ENCODE data around the gene TRPM8. TPM values are rescaled to one million over a fixed set of nuclear protein-coding genes. Genes with fewer than 3 reads are reported as not detected.

TRPM8 gene
- polyA plus RNA-seq, 1 experiment: 0.11 TPM

- no peak overlapping the region for H3K4me3 ChIP-seq (ENCODE audit: low read depth, low read length)
- H3K27ac ChIP-seq (ENCODE audit: low read depth, low read length): no peak overlapping the region
- ChIA-PET POLR2A (no interaction called here), CTCF (no interaction called here)
- TF ChIP-seq, protein P1, sequence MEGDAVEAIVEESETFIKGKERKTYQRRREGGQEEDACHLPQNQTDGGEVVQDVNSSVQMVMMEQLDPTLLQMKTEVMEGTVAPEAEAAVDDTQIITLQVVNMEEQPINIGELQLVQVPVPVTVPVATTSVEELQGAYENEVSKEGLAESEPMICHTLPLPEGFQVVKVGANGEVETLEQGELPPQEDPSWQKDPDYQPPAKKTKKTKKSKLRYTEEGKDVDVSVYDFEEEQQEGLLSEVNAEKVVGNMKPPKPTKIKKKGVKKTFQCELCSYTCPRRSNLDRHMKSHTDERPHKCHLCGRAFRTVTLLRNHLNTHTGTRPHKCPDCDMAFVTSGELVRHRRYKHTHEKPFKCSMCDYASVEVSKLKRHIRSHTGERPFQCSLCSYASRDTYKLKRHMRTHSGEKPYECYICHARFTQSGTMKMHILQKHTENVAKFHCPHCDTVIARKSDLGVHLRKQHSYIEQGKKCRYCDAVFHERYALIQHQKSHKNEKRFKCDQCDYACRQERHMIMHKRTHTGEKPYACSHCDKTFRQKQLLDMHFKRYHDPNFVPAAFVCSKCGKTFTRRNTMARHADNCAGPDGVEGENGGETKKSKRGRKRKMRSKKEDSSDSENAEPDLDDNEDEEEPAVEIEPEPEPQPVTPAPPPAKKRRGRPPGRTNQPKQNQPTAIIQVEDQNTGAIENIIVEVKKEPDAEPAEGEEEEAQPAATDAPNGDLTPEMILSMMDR (IDR thresholded peaks at IDR 0.05; ENCODE audit: low read depth, low read length): no peak
- no peak for DNase-seq (ENCODE audit: low read depth, low spot score)
- peaks cover 7% of the 10 kb centered on the region for H3K27me3 ChIP-seq (ENCODE audit: control insufficient read depth, insufficient read depth, low read length)
- H3K9me3 ChIP-seq (ENCODE audit: control insufficient read depth, insufficient read depth, low read length): no peaks in the 10 kb centered on the region
Measured at GRCh38 chr2:234058881-234059280, 141.7 kb downstream of the TRPM8 start.

DNA sequence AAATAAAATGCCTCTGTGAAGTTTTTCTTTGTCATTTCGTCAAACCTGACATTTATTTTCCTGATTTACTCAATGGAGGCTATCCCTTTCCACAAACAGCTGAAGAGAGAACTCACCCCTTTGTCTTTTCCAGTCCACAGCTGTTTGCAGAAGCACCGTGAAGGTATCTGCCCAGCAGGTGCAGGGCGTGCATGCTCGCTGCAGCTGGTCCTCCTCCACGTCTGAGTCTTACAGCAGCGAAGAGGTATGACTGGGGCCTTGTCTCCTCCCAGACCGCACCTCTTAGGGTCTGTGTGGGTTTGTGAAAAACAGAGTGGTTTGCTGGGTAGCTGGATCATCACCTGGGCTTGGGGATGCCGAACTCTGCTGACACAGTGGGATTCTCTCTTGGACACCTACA is 143.1 kb downstream of the TRPM8 start:
- Histone ChIP-seq H3K4me3 (ENCODE audit: low read depth, low read length) (no peak overlapping the region), H3K27me3 (ENCODE audit: control insufficient read depth, insufficient read depth, low read length) (peaks cover 7% of the 10 kb centered on the region), H3K9me3 (ENCODE audit: control insufficient read depth, insufficient read depth, low read length) (no peaks in the 10 kb centered on the region), H3K27ac (ENCODE audit: low read depth, low read length) (no peak overlapping the region)
- ChIA-PET POLR2A (no interaction called here), CTCF (no interaction called here)
- DNase-seq (ENCODE audit: low read depth, low spot score): no peak
- TF ChIP-seq, protein P1 (IDR thresholded peaks at IDR 0.05; ENCODE audit: low read depth, low read length): no peak

DNA sequence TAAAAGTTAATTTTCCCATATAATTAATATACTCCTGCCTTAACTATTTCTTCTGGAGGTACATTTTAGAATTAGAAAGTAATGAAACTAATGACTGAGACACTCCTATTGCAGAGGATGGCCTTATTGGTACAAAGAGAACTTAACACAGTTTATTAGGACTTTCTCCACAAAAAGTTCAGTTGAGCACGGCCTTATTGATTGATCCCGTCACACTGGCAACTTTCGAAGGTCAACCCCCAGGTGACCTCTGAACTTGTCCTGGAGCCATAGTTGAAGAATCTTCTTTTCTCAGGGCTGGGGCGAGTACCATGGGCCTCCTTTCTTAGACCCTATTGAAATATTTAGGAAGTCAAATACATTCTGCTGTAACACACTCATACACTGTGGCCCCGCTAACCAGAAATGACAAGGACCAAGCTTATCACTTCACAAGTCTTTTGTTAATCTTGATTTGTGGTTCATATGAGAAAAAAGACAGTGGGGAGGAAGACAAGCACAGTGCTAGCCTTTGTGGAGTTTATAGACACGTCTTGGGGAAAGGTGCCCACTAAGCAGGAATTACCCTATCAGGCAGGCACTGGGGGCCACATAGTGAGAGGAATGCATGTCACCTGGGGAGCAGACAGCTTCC is 144.6 kb downstream of the TRPM8 start:
- H3K27ac ChIP-seq (ENCODE audit: low read depth, low read length): no peak overlapping the region
- H3K9me3 ChIP-seq (ENCODE audit: control insufficient read depth, insufficient read depth, low read length): no peaks in the 10 kb centered on the region
- POLR2A ChIA-PET: no interaction called here
- peaks cover 7% of the 10 kb centered on the region for H3K27me3 ChIP-seq (ENCODE audit: control insufficient read depth, insufficient read depth, low read length)
- TF ChIP-seq, protein P1 (IDR thresholded peaks at IDR 0.05; ENCODE audit: low read depth, low read length): no peak
- H3K4me3 ChIP-seq (ENCODE audit: low read depth, low read length): no peak overlapping the region
- CTCF ChIA-PET: no interaction called here
- no peak for DNase-seq (ENCODE audit: low read depth, low spot score)

DNA sequence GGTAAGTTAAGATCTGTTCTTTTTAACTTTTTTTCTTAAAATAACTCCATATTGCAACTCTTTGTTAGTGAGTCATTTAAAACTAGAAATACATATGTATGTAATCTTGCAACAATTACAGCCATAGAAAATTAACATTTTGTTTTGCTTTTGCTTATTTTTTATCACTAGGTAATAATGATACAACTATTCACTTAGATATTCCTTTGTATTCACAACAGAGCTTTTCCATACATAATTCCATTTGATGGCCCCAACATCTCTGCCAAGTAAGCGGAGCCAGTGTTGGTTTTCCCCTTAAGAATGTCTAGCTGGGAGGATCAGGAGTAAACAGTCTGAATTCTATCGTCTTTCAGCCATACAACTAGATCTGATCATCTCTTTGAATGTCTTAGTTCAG is 149.4 kb downstream of the TRPM8 start:
- POLR2A ChIA-PET: no interaction called here
- Histone ChIP-seq H3K9me3 (ENCODE audit: control insufficient read depth, insufficient read depth, low read length) (peaks cover 3% of the 10 kb centered on the region; the same call in 1 of the 2 replicates), H3K4me3 (ENCODE audit: low read depth, low read length) (no peak overlapping the region), H3K27ac (ENCODE audit: low read depth, low read length) (no peak overlapping the region), H3K27me3 (ENCODE audit: control insufficient read depth, insufficient read depth, low read length) (peaks cover 5% of the 10 kb centered on the region)
- CTCF ChIA-PET: no interaction called here
- DNase-seq (ENCODE audit: low read depth, low spot score): no peak
- TF ChIP-seq, protein P1 (IDR thresholded peaks at IDR 0.05; ENCODE audit: low read depth, low read length): no peak

Other genes with a start within 250 kb of the TRPM8 start
- gene UGT1A9, start 245.5 kb upstream of the TRPM8 start, polyA plus RNA-seq (2011; rRNA removed): not detected in 2 replicates
- gene UGT1A7, start 235.5 kb upstream of the TRPM8 start, polyA plus RNA-seq (2011; rRNA removed): 0.04 TPM in 1 of 2 replicates, not detected in the other
- gene UGT1A6, start 224.5 kb upstream of the TRPM8 start, polyA plus RNA-seq (2011; rRNA removed): not detected in 2 replicates
- gene UGT1A5, start 204.5 kb upstream of the TRPM8 start, polyA plus RNA-seq (2011; rRNA removed): not detected in 2 replicates
- gene UGT1A4, start 198.6 kb upstream of the TRPM8 start, polyA plus RNA-seq (2011; rRNA removed): not detected in 2 replicates
- gene UGT1A3, start 188.3 kb upstream of the TRPM8 start, polyA plus RNA-seq (2011; rRNA removed): not detected in 2 replicates
- not detected in 2 replicates for gene UGT1A1, start 157.1 kb upstream of the TRPM8 start, polyA plus RNA-seq (2011; rRNA removed)
- gene MROH2A, start 139.0 kb upstream of the TRPM8 start, polyA plus RNA-seq (2011; rRNA removed): not detected in 2 replicates
- gene HJURP, start 62.8 kb upstream of the TRPM8 start, polyA plus RNA-seq (2011; rRNA removed): 11.3 and 12.2 TPM in 2 replicates
- not detected in 2 replicates for gene SPP2, start 133.3 kb downstream of the TRPM8 start, polyA plus RNA-seq (2011; rRNA removed)

Data from AG04450 (cell line).